Endothelial cell (in vitro differentiated cells): ENCODE data around the gene VWA8. TPM values are rescaled to one million over a fixed set of nuclear protein-coding genes. Genes with fewer than 3 reads are reported as not detected.

Experiments used
- DNase-seq: peaks from one replicate; pipeline ENCODE4 v3.0.0; 2021; ENCODE audit warnings: low spot score
- H3K27ac Mint-ChIP-seq: one replicate; pipeline ENCODE4 v1.8.0; 2021; ENCODE audit warnings: mixed read lengths, inconsistent platforms; ENCODE audit not compliant: unreplicated experiment
- H3K27me3 Mint-ChIP-seq: one replicate; pipeline ENCODE4 v1.8.0; 2021; ENCODE audit warnings: mild to moderate bottlenecking, moderate library complexity, mixed read lengths, inconsistent platforms; ENCODE audit not compliant: unreplicated experiment
- H3K36me3 Mint-ChIP-seq: one replicate; pipeline ENCODE4 v1.8.0; 2021; ENCODE audit warnings: mild to moderate bottlenecking, low read depth, mixed read lengths, inconsistent platforms; ENCODE audit not compliant: unreplicated experiment
- H3K4me1 Mint-ChIP-seq: one replicate; pipeline ENCODE4 v1.8.0; 2021; ENCODE audit warnings: mild to moderate bottlenecking, mixed read lengths, inconsistent platforms; ENCODE audit not compliant: unreplicated experiment
- H3K4me3 Mint-ChIP-seq: one replicate; pipeline ENCODE4 v1.8.0; 2021; ENCODE audit warnings: mild to moderate bottlenecking, mixed read lengths, inconsistent platforms; ENCODE audit not compliant: unreplicated experiment
- H3K9me3 Mint-ChIP-seq: one replicate; pipeline ENCODE4 v1.8.0; 2021; ENCODE audit warnings: mixed read lengths, inconsistent platforms; ENCODE audit not compliant: unreplicated experiment
- CTCF ChIP-seq: fragments of 200-600 bp; sonication (generic); IDR thresholded peaks from one replicate; pipeline ENCODE4 v1.5.0; 2021; ENCODE audit warnings: antibody characterized with exemption; ENCODE audit not compliant: unreplicated experiment
- total RNA-seq: library from RNA; stranded (reverse); fragmentation: NEBNext Ultra II Directional; extraction: Animal tissue kit (Norgen Biotek cat#: 25700); gene quantifications from one replicate; pipeline ENCODE4 v1.2.1, GENCODE V29; 2021; ENCODE audit not compliant: unreplicated experiment

The VWA8 gene
- total RNA-seq, 1 donor from 2014 or later: 8.2 TPM

GRCh38 chr13:41788552-41788951, 172.4 kb downstream of the VWA8 start:
- Mint-ChIP-seq H3K36me3 (no peaks in the 10 kb centered on the region), H3K9me3 (no peaks in the 10 kb centered on the region), H3K4me1 (peaks cover 31% of the 10 kb centered on the region), H3K27me3 (no peaks in the 10 kb centered on the region), H3K4me3 (no peak overlapping the region), H3K27ac (peak overlapping the region; percentile 76)
- DNase-seq: peak; percentile 6
- TF ChIP-seq CTCF: no peak

- no peaks in the 10 kb centered on the region for H3K9me3 Mint-ChIP-seq
- H3K27me3 Mint-ChIP-seq: peaks cover 1% of the 10 kb centered on the region
- H3K27ac Mint-ChIP-seq: peak overlapping the region; percentile 39
- H3K36me3 Mint-ChIP-seq: no peaks in the 10 kb centered on the region
- no peak overlapping the region for H3K4me3 Mint-ChIP-seq
- DNase-seq: no peak
- no peak for TF ChIP-seq CTCF
- peaks cover 31% of the 10 kb centered on the region for H3K4me1 Mint-ChIP-seq
Measured at GRCh38 chr13:41785402-41786172, 175.3 kb downstream of the VWA8 start.

GRCh38 chr13:41782086-41782485, 178.8 kb downstream of the VWA8 start:
- Mint-ChIP-seq H3K36me3 (no peaks in the 10 kb centered on the region), H3K9me3 (no peaks in the 10 kb centered on the region), H3K27ac (no peak overlapping the region), H3K4me1 (peaks cover 18% of the 10 kb centered on the region), H3K27me3 (peaks cover 3% of the 10 kb centered on the region), H3K4me3 (no peak overlapping the region)
- no peak for DNase-seq
- no peak for TF ChIP-seq CTCF

- H3K27me3 Mint-ChIP-seq: peaks cover 3% of the 10 kb centered on the region
- no peak overlapping the region for H3K4me3 Mint-ChIP-seq
- H3K4me1 Mint-ChIP-seq: peaks cover 17% of the 10 kb centered on the region
- no peak for TF ChIP-seq CTCF
- DNase-seq: no peak
- no peak overlapping the region for H3K27ac Mint-ChIP-seq
- H3K36me3 Mint-ChIP-seq: no peaks in the 10 kb centered on the region
- no peaks in the 10 kb centered on the region for H3K9me3 Mint-ChIP-seq
Measured at GRCh38 chr13:41780715-41781706, 179.9 kb downstream of the VWA8 start.
